OCI-LY7 (cell line): ENCODE results near the gene BPIFA3.

Experiments used
- EZH2phosphoT487 ChIP-seq: fragments of 200-600 bp; sonication (generic); IDR thresholded peaks from 2 replicates; pipeline ENCODE4 v1.6.1; 2018; ENCODE audit warnings: low read depth, borderline replicate concordance, mild to moderate bottlenecking, mixed run types, antibody characterized with exemption, low read length, moderate library complexity, mixed read lengths
- TF ChIP-seq, protein P1 (sequence below): fragments of 200-600 bp; sonication (generic); conservative IDR thresholded peaks from 2 replicates; pipeline ENCODE4 v1.5.1; 2014; ENCODE audit warnings: mild to moderate bottlenecking, antibody characterized with exemption, low read length, moderate library complexity, mixed read lengths

DNA sequence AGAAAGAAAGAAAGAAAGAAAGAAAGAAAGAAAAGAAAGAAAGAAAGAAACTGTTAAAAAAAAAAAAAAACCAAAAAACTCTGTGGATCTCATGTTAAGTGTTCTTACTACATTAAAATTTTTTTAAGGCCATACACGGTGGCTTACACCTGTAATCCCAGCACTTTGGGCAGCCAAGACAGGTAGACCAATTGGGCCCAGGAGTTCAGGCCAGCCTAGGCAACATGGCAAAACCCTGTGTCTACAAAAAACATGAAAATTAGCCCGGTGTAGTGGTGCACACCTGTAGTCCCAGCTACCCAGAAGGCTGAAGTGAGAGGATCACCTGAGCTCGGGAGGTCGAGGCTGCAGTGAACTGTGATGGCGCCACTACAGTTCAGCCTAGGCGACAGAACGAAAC lies 14.1 kb downstream of the BPIFA3 start:
- TF ChIP-seq, protein P1, sequence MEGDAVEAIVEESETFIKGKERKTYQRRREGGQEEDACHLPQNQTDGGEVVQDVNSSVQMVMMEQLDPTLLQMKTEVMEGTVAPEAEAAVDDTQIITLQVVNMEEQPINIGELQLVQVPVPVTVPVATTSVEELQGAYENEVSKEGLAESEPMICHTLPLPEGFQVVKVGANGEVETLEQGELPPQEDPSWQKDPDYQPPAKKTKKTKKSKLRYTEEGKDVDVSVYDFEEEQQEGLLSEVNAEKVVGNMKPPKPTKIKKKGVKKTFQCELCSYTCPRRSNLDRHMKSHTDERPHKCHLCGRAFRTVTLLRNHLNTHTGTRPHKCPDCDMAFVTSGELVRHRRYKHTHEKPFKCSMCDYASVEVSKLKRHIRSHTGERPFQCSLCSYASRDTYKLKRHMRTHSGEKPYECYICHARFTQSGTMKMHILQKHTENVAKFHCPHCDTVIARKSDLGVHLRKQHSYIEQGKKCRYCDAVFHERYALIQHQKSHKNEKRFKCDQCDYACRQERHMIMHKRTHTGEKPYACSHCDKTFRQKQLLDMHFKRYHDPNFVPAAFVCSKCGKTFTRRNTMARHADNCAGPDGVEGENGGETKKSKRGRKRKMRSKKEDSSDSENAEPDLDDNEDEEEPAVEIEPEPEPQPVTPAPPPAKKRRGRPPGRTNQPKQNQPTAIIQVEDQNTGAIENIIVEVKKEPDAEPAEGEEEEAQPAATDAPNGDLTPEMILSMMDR, result no peak
- no peak for TF ChIP-seq EZH2phosphoT487
